Sciatic nerve (tissue), 2 donors: Measurements from ENCODE around the gene IFNGR1. TPM values are rescaled to one million over a fixed set of nuclear protein-coding genes. Genes with fewer than 3 reads are reported as not detected.

Source experiments
- ATAC-seq: fragments of 200-7000 bp; cut with Tn5 transposase; one replicate; pipeline ENCODE4 v1.9.1; 2020; ENCODE audit warnings: mild to moderate bottlenecking, moderate library complexity
- DNase-seq: peaks from one replicate; pipeline ENCODE4 v3.0.0-alpha.2; 2020; ENCODE audit warnings: low spot score
- intact Hi-C: fragments of 100-400 bp; cut with DNase I; formaldehyde crosslinking; loops from one replicate; pipeline ENCODE4 v1.14.2; 2022
- total RNA-seq: library from RNA; stranded (reverse); fragmentation: NEBNext Ultra II Directional; extraction: Animal tissue kit (Norgen Biotek cat#: 25700); gene quantifications from one replicate; pipeline ENCODE4 v1.2.1, GENCODE V29; 2021
- donor health status: DM: no; HTN: no; CAD: no.
- donor health status: DM: no; HTN: no; CAD: no.

The IFNGR1 gene
- total RNA-seq, 1 donor from 2014 or later, result 95.2 TPM

DNA sequence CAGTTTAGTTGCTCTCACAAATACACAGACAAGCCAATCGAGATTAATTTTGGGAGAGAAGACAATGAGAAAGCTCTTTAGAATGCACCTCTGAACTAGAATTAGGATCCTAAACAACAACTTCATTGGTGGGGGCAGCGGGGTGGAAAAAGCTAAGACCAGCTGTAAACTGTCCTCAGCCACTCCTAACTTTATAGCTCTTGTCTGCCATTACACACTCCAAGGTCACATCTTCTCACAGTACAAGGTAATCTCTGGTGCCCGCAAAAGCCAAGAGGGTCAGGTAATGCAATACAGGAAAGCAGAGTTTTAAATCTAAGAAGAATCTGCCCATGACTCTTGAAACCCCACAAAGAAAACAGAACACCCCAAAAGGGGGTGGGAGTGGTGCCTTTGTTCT is 27.9 kb downstream of the IFNGR1 start:
- DNase-seq, result no peak
- ATAC-seq, result peak; percentile 78
- intact Hi-C loops, result no loop called here

DNA sequence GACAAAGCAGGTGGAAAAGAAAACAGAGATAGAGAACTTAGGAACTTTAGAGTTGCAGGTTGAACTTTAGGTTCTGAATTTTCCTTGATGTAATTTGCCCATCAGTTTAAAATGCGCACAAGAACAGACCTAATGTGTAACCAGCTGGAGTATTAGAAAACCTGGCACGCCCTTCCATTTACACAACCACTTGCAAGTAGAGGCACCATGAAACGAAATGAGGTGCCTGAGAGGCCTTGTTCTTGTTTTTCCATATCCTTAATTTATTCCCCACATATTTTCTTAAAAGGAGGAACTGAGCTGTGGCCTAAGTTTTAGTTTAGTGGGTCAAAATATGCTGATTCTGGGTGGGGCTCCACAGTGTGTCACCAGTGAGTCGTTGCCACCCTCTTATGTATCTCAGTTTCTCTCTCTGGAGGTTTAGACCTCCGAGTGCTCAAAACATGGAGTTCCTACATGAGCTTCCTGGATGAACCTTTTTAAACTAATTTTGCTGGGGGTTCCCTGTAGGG is 28.5 kb downstream of the IFNGR1 start:
- no peak for DNase-seq
- intact Hi-C loops, result no loop called here
- ATAC-seq, result peak; percentile 40

DNA sequence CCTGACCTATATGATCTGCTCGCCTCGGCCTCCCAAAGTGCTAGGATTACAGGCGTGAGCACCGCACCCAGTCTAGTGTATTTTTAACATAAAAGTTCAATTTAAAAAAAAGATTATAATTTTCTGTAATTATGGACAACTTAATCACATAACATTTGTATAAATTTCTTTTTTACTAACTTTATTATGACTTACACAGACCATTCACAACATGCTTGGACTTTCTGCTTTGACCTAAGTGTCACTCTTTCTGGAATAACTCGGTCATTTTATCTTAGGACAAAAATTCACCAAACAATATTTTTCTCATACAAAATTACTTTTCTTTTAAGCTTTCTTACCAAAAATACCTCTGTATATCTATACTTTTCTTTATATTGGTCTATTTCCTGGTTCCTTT is 30.3 kb downstream of the IFNGR1 start:
- intact Hi-C loops, result no loop called here
- ATAC-seq (no peak), DNase-seq (no peak)

DNA sequence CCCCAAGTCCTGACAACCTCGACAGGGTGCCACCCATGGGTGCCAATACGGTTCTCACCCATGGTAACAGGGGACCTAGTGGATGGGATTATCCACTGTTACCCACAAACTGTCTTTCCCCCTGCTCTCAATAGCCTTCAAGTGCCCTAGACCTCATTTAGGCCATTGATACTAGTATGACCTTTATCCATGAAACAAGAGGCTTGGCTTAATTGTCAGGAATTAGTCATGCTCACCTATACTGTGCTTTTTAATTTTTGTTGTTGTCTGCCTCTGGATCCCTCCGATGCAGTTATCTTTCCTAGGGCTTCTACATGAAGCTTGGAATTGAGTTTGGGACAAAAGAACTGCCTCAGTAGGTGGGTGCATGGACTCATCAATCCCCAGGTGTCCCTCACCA is 33.9 kb downstream of the IFNGR1 start:
- no peak for ATAC-seq
- intact Hi-C loops, result no loop called here
- no peak for DNase-seq

DNA sequence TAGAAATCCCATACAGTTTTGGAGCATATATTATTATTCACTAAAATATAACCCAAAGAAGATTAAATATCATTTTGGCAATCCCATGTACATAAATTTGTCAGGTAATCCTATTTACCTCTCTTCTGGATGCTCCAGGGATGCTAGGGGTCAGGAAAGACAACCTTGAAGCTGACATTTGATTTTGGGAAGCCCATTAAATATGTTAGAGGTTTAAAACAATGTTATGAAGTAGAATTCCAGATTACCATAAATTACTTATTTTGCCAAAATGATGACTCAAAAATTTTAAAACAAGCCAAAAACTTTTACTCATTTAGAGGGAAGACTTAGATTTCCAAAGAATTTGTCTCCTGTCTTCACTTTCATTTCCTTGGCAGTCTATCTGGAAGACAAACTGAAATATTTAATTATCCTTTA is 36.5 kb downstream of the IFNGR1 start:
- DNase-seq (no peak), ATAC-seq (no peak)
- intact Hi-C loops, result no loop called here

DNA sequence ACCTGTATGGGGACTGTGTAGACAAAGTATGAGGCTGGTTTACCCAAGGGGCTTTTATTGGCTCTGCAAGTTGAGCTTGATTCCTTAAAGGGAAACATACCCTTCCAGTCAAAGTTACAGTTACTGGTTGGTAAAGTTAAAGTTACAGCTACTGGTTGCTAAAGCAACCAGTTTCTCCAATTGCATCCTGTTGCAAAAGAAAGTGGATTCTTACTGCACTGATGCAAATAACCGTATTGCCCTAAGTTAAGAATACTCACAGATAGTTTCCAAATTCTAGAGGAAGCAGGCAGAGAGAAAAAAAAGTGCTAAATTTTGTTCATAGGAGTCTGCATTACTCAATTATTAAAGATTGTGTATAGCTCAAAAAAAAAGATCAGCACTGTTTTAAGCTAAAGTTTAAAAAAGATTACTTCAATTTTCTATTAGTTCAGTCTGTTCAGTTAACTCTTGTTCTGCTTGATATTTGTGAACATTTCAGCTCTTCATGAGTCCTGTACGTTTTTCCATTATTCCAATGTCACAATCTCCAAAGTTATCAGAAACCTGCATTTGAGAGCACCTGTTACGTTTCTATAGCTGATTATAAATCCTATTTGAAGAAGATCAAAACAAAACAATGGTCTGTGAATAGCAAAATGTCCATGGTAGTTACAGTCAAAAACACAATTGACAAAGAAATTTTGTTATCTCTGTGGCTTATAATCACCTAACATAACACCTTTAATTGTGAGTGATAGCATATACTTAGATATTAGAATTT is 37.1 kb downstream of the IFNGR1 start:
- ATAC-seq (no peak), DNase-seq (no peak)
- intact Hi-C loops, result no loop called here

DNA sequence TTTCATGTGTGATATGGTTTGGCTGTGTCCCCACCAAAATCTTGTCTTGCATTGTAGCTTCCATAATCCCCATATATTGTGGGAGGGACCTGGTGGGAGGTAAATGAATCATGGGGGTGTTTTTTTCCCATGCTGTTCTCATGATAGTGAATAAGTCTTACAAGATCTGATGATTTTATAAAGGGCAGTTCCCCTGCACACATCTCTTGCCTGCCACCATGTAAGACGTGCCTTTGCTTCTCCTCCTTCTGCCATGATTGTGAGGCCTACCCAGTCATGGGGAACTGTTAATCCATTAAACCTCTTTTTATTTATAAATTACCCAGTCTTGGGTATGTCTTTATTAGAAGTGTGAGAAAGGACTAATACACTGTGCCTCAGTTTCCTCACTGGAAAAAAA is 41.6 kb downstream of the IFNGR1 start:
- DNase-seq (no peak), ATAC-seq (no peak)
- intact Hi-C loops, result no loop called here

DNA sequence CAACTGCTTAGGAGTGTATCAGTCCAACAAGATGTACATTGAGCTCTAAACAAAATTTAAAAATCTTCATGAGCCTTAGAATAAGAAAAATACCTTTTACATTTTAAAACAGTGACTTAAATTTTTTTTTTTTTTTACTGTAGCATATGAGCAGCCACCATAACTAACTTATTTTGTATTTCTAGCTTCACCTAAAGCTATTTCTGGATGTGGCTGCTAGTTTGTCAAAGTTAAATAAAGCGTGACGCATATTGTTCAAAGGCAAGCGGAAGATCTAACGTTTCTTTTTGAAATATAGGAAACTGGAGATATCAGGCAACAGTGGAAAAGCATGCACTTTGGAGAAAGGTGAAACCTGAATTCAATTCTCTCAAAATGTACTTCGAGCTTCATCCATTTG is 42.5 kb downstream of the IFNGR1 start:
- DNase-seq, result no peak
- intact Hi-C loops, result no loop called here
- ATAC-seq, result no peak

DNA sequence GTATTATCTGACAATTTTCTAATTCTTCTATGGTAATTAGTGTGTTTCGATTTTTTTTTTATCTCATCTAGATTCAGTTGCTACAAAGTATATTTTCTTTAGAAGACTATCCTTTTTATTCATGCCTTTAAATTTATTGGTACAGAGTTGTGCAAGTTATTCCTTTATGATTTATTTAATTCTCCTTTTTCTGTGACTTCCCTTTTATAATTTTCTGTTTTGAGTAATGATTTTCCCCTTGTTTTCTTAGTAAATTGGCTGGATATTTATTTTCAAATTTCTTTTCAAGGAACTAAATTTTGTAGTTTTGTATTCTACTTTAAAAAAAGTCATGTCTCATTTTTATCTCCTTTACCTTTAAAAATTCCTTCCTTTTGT is 43.3 kb downstream of the IFNGR1 start:
- no peak for ATAC-seq
- DNase-seq, result no peak
- intact Hi-C loops, result no loop called here

DNA sequence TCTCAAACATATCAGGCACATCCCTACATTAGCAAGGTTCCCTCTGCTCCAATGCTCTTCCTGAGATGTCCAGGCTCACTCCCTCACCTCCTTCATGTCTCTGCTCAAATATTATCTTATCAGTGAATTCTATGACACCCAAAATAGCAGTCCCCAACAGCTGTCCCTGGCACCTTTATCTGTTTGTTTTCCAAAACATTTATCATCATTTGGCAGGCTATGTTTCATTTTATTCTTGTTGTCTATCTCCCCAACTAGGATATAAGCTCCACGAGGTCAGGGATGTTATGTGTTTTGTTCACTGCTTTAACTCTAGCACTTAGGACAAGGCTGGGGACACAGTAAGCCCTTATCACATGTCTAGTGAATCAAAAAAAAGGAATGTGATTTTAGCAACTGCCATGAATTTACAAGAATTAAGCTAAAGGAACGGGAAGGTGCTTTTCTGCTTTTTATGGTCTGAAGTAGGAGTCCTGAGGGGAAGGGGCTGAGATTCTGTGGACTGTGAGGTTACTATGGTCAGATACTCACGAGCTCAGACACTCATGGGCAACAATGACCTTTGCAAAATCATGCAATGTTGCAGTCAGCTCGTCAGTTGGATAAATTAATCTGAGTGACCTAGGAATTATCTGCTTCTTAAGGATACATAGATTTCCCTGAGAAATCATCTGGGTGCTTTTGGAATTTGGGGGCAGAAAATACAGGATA is 43.9 kb downstream of the IFNGR1 start:
- intact Hi-C loops, result no loop called here
- DNase-seq, result no peak
- no peak for ATAC-seq

DNA sequence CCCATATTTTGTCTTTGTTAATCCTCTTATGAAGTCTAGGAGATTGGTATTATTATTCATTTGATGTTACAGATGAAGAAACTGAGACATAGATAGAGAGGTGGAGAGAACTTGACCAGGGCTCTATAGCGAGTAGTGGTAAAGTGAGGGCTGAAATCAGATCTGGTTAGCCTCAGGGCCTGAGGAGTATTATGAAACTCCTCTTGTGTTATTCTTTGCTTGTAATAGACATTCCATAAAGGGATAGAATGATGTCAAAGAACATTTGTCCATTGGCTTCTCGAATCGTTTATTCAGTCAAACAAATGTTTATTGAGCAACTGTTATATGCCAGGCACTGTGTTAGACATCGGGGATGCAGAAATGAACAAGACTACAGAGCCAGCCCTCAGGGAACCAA is 45.7 kb downstream of the IFNGR1 start, which contains the start of gene IL22RA2:
TSS of gene IL22RA2 (minus strand) at position 144 of the 400 bp plus-strand sequence. CDS start 11,895 bp downstream, outside the sequence.
- DNase-seq (no peak), ATAC-seq (no peak)
- intact Hi-C loops, result no loop called here

DNA sequence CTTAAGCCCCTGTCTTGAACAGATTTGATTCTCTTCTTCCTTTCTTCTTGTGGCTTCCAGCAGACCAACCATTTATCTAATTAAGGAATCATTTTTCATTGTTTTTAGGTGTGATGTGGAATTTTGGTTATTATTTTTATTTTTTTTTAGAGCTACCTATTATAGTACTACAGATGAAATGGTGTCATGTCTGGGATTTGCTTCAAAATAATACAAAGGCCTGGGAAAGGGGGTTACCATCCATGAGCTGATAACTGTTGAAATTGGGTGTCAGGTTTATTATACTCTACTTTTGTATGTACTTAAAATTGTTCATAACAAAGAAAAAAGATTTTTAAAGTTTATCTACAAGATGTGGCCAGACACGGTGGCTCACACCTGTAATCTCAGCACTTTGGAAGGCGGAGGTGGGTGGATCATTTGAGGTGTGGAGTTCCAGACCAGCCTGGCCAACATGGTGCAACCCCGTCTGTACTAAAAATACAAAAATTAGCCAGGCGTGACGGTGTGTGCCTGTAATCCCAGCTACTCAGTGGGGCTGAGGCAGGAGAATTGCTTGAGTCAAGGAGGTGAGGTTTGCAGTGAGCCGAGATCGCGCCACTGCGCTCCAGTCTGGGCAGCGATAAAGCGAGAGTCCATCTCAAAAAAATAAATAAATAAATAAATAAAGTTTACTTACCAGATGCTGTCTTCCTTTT is 46.3 kb downstream of the IFNGR1 start:
- ATAC-seq, result no peak
- DNase-seq, result no peak
- intact Hi-C loops, result no loop called here

DNA sequence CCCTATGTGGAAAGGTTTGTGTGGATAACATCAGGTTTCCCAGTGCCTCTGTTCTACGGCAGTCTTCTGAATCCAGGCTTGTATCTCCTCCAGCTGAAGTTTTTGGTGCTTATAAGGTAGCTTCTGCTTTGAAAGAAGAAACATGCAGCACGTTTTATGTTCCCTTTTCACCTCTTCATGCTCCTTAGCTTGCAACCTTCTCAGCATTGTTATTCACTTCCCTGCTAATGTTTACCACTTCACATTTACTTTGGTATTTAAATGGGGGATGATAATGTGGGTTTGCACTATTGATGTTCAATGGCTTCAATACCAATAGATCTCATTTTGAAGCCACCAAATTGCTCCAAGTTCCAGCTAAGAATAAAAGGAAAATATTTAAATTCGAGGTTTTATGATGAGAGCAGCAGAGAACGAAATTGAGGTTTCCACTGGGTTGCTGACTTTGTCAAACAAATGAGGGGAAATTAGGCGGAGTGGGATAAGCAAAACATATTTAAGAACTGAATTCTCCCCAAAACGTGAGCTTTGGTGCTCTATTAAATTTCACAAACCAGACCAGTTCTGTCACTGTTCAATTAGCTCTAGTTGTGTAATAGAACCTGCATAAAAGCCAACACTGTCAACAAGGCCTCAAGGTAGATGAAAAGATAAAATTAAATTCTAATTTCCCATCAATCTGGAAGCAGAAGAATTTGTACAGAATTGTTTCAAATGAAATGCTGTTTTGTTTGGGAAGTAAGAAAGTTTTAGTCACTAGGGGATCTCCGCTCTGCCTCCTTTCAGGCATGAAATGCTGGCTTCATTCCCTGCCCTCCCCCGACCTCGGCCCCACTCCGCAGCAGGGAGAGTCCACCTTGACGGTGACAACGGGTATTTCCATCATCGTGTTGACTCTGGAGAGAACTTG is 47.1 kb downstream of the IFNGR1 start:
- no peak for DNase-seq
- intact Hi-C loops, result no loop called here
- ATAC-seq, result no peak

DNA sequence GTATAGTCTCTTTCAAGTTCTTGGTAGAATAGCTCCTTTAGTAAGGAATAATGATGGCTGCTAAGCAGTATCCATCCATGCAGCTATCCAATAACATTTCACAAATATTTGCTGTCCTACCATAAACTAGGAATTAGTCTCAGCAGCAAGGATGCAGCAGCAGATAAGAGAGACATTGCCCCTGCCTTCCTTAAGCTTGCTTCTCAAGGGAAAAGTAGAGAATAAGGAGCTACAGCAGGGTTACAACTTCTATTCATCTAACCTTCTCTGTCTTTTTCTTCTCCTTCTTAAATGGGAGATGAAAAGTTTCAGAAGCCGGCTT is 48.2 kb downstream of the IFNGR1 start:
- no peak for ATAC-seq
- intact Hi-C loops, result no loop called here
- DNase-seq, result no peak

DNA sequence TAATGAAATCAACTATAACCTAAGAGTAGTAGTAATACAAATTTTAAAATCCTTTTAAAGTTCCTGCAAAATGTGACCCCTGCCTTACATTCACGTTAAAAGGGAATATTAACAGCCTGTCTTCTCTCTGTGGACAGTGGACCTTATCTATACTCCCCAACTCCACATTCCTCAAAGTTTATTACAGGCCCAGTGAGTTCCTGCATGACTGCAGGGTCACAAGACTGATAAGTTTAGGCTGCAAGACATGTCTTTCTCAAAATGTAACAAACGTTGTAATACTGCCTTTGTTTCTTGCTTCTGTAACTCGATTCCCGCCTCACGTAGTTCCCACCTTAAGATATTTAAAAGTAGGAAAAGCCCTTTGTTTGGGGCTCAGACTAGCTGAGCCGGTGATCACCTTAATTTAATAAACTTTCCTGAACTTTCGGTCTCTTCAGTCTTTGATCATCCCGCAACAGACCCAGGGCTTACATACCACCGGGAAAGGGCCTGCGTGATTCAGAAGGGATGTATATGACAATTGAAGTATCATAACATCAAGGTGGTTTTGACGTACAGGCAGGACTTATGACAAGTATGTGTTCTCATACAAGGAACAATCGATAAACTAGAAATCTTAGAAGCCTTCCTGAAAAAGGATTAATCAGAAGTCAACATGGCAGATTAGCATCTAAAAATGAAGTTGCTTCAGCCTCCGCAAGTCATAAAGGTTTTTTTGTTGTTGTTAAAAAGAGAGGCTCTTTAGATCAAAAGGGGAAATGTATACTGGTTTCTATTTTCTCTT is 48.7 kb downstream of the IFNGR1 start:
- intact Hi-C loops, result no loop called here
- no peak for ATAC-seq
- DNase-seq, result no peak

DNA sequence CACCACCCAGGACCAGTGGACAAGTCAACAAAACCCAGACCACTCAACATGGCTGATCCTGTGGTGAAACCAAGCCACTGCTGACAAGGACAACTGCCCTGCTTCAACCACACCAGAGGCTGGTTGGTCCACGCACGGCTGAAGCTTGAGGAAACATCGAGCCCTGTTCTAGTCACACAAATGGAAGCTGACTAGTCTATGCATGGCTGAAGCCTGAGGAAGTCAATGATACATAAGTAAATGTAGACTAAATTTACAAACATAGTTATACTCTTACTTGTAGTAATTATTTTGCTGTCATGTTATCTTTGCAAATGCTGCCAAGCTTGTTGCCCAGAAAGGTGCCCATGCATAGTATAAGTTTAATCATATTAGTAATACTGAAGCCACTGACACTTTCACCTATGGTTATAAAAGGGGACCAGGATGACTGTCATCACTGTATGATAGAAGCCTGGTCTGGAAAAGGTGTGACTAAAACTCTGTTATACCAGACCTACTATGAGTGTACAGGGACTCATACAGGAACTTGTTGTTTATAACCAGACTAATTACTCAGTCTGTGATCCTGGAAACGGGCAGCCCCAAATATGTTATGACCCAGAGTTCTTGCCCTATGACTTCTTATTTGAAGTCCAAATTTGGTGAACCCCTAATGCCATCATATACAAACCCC is 51.3 kb downstream of the IFNGR1 start:
- no peak for ATAC-seq
- no peak for DNase-seq
- intact Hi-C loops, result no loop called here

DNA sequence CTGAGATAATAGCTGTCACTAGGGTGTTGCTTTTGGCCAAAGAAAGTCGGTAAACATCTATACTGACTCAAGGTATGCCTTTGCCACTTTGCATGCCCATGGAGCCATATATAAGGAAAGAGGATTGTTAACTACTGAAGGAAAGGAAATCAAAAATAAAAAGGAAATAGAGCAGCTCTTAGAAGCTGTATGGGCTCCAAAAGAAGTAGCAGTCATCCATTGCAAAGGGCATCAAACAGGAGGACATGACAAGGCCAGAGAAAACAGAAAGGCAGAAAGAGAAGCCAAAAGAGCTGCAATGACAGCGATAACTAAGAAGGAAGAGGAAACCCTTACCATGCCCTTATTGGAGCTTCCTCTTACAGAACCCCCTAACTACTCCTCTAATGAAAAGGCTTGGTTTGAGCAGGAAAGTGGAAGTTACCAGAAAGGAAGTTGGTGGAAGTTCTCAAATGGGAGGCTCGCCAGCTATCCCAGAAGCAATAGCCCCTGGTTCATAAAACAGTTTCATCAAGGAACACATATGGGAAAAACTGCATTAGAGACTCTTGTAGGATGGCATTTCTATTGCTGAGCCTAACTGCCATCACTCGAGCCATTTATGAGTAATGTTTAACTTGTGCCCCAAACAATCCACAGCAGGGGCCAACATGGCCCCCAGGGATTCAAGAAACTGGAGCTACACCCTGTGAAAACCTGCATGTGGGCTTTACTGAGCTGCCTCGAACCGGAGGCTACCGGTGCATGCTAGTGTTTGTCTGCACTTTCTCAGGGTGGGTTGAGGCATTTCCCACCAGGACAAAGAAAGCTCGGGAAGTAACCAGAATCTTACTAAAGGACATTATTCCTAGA is 52.7 kb downstream of the IFNGR1 start:
- ATAC-seq (no peak), DNase-seq (no peak)
- intact Hi-C loops, result no loop called here
